ENCODE measurements around the gene CCDC69. TPM values are rescaled to one million over a fixed set of nuclear protein-coding genes. Genes with fewer than 3 reads are reported as not detected.
A peak's percentile ranks its signal among the peaks of the same experiment; 100 is the strongest.

The CCDC69 gene, protein sequence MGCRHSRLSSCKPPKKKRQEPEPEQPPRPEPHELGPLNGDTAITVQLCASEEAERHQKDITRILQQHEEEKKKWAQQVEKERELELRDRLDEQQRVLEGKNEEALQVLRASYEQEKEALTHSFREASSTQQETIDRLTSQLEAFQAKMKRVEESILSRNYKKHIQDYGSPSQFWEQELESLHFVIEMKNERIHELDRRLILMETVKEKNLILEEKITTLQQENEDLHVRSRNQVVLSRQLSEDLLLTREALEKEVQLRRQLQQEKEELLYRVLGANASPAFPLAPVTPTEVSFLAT
- total RNA-seq: 79.0 TPM
- long read RNA-seq, transcript CCDC69-201 (9 exons, 3,451 nt): major isoform, 88 of 157 reads
- long read RNA-seq, partial matches to known transcripts: 6 of 157 reads
- long read RNA-seq, other reads (novel, unspliced or antisense): 63 of 157 reads

DNA sequence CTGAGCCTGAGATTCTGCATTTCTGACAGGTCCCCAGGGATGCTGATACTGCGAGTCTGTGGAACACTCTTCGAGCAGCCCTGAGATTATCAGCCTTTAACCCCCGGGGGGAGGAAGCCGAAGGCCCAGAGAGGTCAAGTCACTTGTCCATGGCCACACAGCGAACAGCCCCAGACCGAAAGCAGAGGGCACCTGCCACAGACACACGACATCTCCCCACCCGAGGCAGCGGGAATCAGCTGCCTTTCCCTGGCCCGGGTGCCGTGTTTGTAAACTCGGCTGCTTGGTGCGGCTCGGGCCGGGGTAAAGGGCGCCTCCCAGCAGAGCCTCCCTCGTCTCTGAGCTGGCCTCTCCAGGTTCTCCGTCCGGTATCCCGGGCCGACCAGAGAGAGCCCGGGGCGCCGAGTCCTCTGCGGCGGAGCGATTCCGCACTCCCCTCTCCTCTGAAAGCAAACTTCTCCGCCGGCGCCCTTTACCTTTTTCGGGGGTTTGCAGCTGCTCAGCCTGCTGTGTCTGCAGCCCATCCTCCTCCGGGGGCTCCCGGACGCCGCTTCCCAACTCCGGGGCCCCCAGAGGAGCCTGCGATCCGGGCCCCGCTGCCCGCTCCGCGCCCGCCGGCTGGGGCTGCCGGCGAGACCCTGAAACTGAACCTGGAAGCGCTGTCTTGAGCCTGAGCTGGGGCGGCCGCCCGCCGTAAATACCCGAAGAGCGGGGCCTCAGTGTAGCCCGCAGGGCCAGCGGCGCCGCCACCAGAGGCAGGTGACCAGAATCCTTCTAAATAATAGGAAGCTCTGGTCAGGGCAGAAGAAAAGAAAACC lies at the start of gene CCDC69:
CCDC69 (minus strand) TSS at position 646 of the 818 bp plus-strand sequence; CDS start at position 524, 122 bp downstream.
- Histone ChIP-seq H3K9me3 (no peaks in the 10 kb centered on the region), H3K4me1 (peaks cover 55% of the 10 kb centered on the region), H3K27ac (peak within 1 kb of the TSS; percentile 94), H3K27me3 (ENCODE audit: low read depth) (no peaks in the 10 kb centered on the region), H3K36me3 (no peaks in the 10 kb centered on the region), H3K4me3 (peak within 1 kb of the TSS; percentile 86)
- TF ChIP-seq, protein P1, sequence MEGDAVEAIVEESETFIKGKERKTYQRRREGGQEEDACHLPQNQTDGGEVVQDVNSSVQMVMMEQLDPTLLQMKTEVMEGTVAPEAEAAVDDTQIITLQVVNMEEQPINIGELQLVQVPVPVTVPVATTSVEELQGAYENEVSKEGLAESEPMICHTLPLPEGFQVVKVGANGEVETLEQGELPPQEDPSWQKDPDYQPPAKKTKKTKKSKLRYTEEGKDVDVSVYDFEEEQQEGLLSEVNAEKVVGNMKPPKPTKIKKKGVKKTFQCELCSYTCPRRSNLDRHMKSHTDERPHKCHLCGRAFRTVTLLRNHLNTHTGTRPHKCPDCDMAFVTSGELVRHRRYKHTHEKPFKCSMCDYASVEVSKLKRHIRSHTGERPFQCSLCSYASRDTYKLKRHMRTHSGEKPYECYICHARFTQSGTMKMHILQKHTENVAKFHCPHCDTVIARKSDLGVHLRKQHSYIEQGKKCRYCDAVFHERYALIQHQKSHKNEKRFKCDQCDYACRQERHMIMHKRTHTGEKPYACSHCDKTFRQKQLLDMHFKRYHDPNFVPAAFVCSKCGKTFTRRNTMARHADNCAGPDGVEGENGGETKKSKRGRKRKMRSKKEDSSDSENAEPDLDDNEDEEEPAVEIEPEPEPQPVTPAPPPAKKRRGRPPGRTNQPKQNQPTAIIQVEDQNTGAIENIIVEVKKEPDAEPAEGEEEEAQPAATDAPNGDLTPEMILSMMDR (IDR thresholded peaks at IDR 0.05): peak; percentile 42
- ATAC-seq (peak; percentile 92 to 95), DNase-seq (peak; percentile 89)
- intact Hi-C loops (cut with DNase I): no loop called here

DNA sequence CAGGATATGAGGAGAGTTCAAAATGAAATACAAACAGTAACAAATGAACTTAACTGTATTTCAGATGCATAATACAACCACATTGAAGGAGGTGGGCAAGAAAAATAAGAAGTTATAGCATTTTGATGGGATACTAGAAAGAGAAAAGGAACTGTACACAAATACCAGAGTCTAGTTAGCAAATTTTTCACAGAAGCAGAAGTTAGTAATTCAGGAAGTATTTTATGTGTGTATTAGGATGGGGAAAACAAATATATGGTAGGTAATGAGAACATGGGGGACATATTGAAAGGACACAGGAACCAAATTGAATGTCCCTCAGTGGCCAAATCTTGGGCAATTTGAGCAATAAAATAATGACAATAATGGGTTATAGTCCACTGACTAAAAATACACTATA lies 47.4 kb upstream of the CCDC69 start:
- H3K4me1 ChIP-seq: no peaks in the 10 kb centered on the region
- H3K9me3 ChIP-seq: no peaks in the 10 kb centered on the region
- H3K4me3 ChIP-seq: no peak overlapping the region
- H3K27me3 ChIP-seq (ENCODE audit: low read depth): no peaks in the 10 kb centered on the region
- ATAC-seq: no peak
- intact Hi-C loops (cut with DNase I): no loop called here
- peaks cover 40% of the 10 kb centered on the region for H3K36me3 ChIP-seq
- DNase-seq: no peak
- H3K27ac ChIP-seq: no peak overlapping the region
- TF ChIP-seq, protein P1 (IDR thresholded peaks at IDR 0.05): no peak

DNA sequence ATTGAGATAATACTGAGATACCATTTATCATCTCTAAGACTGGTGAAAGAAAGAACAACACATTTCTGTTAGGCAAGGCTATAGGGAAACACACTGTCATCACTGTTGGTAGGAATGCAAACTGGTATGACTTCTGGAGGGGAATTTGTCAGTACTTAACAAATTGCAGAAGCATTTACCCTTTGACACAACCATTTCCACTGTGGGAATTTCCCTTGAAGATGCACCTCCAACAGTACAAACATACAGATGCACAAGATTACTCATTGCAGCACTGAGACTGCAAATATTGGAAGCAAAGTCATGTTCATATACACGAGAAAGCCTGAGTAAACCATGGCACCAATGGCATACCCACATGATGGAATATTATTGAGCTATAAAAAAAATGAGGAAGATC lies 46.7 kb upstream of the CCDC69 start:
- no peaks in the 10 kb centered on the region for H3K27me3 ChIP-seq (ENCODE audit: low read depth)
- no peaks in the 10 kb centered on the region for H3K9me3 ChIP-seq
- no peaks in the 10 kb centered on the region for H3K4me1 ChIP-seq
- TF ChIP-seq, protein P1 (IDR thresholded peaks at IDR 0.05): no peak
- DNase-seq: no peak
- H3K4me3 ChIP-seq: no peak overlapping the region
- H3K36me3 ChIP-seq: peaks cover 47% of the 10 kb centered on the region
- H3K27ac ChIP-seq: no peak overlapping the region
- ATAC-seq: no peak
- intact Hi-C loops (cut with DNase I): no loop called here

DNA sequence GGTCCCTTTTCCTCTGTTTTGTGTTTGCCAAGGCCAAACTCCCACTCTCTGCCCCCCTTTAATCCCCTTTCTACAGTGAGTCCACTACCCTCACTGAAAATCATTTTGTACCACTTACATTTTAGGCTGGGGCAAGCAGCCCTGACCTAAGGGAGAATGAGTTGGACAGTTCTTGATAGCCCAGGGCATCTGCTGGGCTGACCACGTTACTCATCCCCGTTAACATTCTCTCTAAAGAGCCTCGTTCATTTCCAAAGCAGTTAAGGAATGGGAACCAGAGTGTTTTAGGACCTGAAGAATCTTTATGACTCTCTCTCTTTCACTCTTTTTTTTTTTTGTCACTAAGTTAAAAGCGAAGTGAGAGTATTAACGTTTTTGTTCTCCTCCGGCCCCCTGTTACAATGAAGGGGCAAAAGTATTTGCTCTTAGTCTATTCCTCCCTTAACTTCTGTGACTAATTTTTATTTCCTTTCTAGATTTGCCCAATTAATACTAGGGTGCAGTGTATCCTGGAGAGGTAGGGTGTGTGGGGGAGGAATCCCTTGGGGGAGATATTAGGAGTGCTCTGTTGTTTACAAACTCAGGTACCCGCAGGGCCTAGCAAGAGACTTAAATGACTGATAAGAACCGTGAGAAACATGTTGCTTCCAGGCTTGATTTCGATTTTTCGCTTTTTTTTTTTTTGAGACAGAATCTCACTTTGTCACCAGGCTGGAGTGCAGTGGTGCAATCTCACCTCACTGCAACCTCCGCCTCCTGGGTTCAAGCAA lies 43.8 kb upstream of the CCDC69 start:
- ATAC-seq (no peak), DNase-seq (no peak)
- Histone ChIP-seq H3K4me3 (no peak overlapping the region), H3K27ac (no peak overlapping the region), H3K9me3 (no peaks in the 10 kb centered on the region), H3K36me3 (peaks cover 58% of the 10 kb centered on the region), H3K27me3 (ENCODE audit: low read depth) (no peaks in the 10 kb centered on the region), H3K4me1 (peaks cover 8% of the 10 kb centered on the region)
- intact Hi-C loops (cut with DNase I): no loop called here
- TF ChIP-seq, protein P1 (IDR thresholded peaks at IDR 0.05): no peak

DNA sequence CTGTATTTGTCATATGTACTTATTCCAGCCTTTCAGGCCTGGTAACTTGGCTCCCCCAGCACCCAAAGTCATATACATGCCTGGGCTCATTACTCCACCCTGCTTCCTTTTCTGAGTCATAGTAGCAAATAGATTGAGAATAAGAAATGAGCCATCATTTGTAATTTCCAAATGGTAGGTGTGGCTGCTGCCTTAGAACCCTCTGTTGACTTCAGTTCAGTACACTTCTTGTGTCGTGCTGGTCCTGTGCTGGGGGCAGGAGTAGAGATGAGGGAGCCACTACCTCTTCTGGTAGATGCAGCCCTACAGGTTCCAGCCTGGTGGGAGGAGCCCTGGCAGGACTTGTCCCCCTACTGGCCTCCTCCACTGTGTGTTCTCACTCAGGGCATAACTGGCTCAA lies 40.2 kb upstream of the CCDC69 start:
- H3K27ac ChIP-seq: no peak overlapping the region
- H3K4me1 ChIP-seq: peaks cover 8% of the 10 kb centered on the region
- H3K36me3 ChIP-seq: peaks cover 76% of the 10 kb centered on the region
- TF ChIP-seq, protein P1 (IDR thresholded peaks at IDR 0.05): no peak
- no peak overlapping the region for H3K4me3 ChIP-seq
- intact Hi-C loops (cut with DNase I): no loop called here
- DNase-seq (no peak), ATAC-seq (peak; percentile 54 to 57)
- no peaks in the 10 kb centered on the region for H3K9me3 ChIP-seq
- H3K27me3 ChIP-seq (ENCODE audit: low read depth): no peaks in the 10 kb centered on the region
